GM12872 (cell line): Measurements from ENCODE around the gene KLK3.

Experiments used
- CTCF ChIP-seq: IDR thresholded peaks from 3 replicates; pipeline ENCODE4 v1.5.1; 2011; ENCODE audit warnings: low read depth, mild to moderate bottlenecking, low read length, moderate library complexity; ENCODE audit not compliant: insufficient read depth

Gene KLK3

GRCh38 chr19:50875795-50876422 lies 21.2 kb downstream of the KLK3 start:
- TF ChIP-seq CTCF, result no peak

GRCh38 chr19:50876456-50876855 lies 21.7 kb downstream of the KLK3 start:
- TF ChIP-seq CTCF, result no peak

GRCh38 chr19:50877338-50877737 lies 22.6 kb downstream of the KLK3 start:
- no peak for TF ChIP-seq CTCF

GRCh38 chr19:50878851-50879250 lies 24.1 kb downstream of the KLK3 start:
- TF ChIP-seq CTCF, result no peak

- no peak for TF ChIP-seq CTCF
These were observed 25.5 kb downstream of the KLK3 start for GRCh38 chr19:50880241-50880640.

- TF ChIP-seq CTCF, result no peak
These were observed 27.5 kb downstream of the KLK3 start for GRCh38 chr19:50882188-50882587.

GRCh38 chr19:50889638-50890037 lies 34.9 kb downstream of the KLK3 start:
- TF ChIP-seq CTCF, result no peak
